ENCODE data around the gene COG7. TPM values are rescaled to one million over a fixed set of nuclear protein-coding genes. Genes with fewer than 3 reads are reported as not detected.

The COG7 gene
- total RNA-seq, 1 experiment from 2014 or later, result 22.1 TPM

DNA sequence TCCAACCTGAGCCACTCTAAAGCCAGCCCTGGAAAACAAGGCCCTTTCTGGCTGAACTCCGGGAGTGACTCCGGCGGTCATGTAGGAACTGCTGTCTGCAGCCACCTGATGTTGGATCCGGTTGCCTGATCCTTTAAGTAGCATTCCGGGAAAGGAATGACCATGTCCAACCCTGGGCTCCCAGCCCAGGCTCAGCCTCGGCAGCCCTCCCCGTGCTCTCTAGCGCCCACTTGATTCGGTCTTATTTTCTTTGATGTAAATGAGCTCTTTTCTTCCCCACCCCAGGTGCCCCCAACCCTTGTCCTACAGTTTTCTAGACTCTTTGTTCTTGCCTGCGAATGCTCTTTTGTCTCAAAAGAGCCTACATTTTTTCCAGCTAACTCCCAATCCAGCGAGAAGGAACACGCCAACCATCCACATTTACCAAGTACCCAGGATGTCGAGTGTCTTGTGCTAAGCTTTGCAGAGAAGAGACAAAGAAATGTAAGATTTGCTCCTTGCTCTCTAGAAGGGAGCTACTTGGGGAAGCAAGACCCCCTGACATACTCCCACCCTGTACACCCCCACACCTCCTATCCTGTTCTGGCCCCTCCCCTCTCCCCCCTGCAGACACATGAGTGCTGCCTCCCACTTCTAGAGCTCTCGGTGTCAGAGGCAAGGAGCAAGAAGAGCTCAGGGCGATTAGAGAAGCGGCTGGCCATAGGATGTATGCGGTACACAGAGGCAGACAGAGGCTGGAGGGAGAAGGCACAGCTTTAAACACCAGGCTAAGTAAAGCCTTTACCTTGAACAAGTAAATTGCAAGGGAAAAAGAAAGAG, 53.8 kb downstream of the COG7 start:
- POLR2A ChIA-PET, result no interaction called here
- BruUV-seq (replicated peaks), result no TSS peak
- peaks cover 10 to 16% of the 10 kb centered on the region in 2 experiments; a peak in 3 of 4 replicates for H3K36me3 ChIP-seq (ENCODE audit: control insufficient read depth in 1 of 2, insufficient read depth in 2 of 2, low read length in 2 of 2)

More for the DNA sequence above, 53.8 kb downstream of the COG7 start:
- no peak overlapping the region for H3K9ac ChIP-seq (ENCODE audit: low read length)
- no peak overlapping the region for H3K27ac ChIP-seq (ENCODE audit: low read depth, low read length)
- no peaks in the 10 kb centered on the region for H3K9me2 ChIP-seq (ENCODE audit: insufficient read depth)
- intact Hi-C loops (cut with micrococcal nuclease), result no loop called here
- no peaks in the 10 kb centered on the region for H3K79me2 ChIP-seq (ENCODE audit: insufficient read depth, low read length)
- no peaks in the 10 kb centered on the region for H3K9me3 ChIP-seq (ENCODE audit: control insufficient read depth in 1 of 2, insufficient read depth in 1 of 2, low read depth in 1 of 2, low read length in 2 of 2)
- TF ChIP-seq EZH2phosphoT487 (IDR thresholded peaks at IDR 0.05; ENCODE audit: borderline replicate concordance), result no peak
- TF ChIP-seq, protein P1, sequence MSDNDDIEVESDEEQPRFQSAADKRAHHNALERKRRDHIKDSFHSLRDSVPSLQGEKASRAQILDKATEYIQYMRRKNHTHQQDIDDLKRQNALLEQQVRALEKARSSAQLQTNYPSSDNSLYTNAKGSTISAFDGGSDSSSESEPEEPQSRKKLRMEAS (IDR thresholded peaks at IDR 0.05), result no peak
- TF ChIP-seq TCF7L2 (IDR thresholded peaks at IDR 0.05; ENCODE audit: borderline replicate concordance, extremely low read depth, insufficient read depth, insufficient read length), result no peak
- TF ChIP-seq, protein P2, sequence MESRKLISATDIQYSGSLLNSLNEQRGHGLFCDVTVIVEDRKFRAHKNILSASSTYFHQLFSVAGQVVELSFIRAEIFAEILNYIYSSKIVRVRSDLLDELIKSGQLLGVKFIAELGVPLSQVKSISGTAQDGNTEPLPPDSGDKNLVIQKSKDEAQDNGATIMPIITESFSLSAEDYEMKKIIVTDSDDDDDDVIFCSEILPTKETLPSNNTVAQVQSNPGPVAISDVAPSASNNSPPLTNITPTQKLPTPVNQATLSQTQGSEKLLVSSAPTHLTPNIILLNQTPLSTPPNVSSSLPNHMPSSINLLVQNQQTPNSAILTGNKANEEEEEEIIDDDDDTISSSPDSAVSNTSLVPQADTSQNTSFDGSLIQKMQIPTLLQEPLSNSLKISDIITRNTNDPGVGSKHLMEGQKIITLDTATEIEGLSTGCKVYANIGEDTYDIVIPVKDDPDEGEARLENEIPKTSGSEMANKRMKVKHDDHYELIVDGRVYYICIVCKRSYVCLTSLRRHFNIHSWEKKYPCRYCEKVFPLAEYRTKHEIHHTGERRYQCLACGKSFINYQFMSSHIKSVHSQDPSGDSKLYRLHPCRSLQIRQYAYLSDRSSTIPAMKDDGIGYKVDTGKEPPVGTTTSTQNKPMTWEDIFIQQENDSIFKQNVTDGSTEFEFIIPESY (IDR thresholded peaks at IDR 0.05; ENCODE audit: extremely low read depth, insufficient replicate concordance, low read length), result no peak
- TF ChIP-seq POLR2A (IDR thresholded peaks at IDR 0.05; ENCODE audit: borderline replicate concordance, extremely low read depth, insufficient read depth, insufficient read length), result no peak
- TF ChIP-seq SIN3A (IDR thresholded peaks at IDR 0.05; ENCODE audit: low read depth), result no peak
- TF ChIP-seq YY1 (IDR thresholded peaks at IDR 0.05; ENCODE audit: extremely low read depth, insufficient replicate concordance, low read depth, low read length), result no peak
- TF ChIP-seq RAD21 (IDR thresholded peaks at IDR 0.05; ENCODE audit: low read depth), result no peak
- no peak for TF ChIP-seq EGR1 (IDR thresholded peaks at IDR 0.05; ENCODE audit: low read depth)
- no peak for TF ChIP-seq CBX3 (IDR thresholded peaks at IDR 0.05; ENCODE audit: low read depth)
- TF ChIP-seq JUND (IDR thresholded peaks at IDR 0.05), result no peak
- TF ChIP-seq SRF (IDR thresholded peaks at IDR 0.05; ENCODE audit: low read depth), result no peak
- TF ChIP-seq, protein P3, sequence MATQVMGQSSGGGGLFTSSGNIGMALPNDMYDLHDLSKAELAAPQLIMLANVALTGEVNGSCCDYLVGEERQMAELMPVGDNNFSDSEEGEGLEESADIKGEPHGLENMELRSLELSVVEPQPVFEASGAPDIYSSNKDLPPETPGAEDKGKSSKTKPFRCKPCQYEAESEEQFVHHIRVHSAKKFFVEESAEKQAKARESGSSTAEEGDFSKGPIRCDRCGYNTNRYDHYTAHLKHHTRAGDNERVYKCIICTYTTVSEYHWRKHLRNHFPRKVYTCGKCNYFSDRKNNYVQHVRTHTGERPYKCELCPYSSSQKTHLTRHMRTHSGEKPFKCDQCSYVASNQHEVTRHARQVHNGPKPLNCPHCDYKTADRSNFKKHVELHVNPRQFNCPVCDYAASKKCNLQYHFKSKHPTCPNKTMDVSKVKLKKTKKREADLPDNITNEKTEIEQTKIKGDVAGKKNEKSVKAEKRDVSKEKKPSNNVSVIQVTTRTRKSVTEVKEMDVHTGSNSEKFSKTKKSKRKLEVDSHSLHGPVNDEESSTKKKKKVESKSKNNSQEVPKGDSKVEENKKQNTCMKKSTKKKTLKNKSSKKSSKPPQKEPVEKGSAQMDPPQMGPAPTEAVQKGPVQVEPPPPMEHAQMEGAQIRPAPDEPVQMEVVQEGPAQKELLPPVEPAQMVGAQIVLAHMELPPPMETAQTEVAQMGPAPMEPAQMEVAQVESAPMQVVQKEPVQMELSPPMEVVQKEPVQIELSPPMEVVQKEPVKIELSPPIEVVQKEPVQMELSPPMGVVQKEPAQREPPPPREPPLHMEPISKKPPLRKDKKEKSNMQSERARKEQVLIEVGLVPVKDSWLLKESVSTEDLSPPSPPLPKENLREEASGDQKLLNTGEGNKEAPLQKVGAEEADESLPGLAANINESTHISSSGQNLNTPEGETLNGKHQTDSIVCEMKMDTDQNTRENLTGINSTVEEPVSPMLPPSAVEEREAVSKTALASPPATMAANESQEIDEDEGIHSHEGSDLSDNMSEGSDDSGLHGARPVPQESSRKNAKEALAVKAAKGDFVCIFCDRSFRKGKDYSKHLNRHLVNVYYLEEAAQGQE (IDR thresholded peaks at IDR 0.05; ENCODE audit: low read depth), result no peak
- TF ChIP-seq ZNF274 (IDR thresholded peaks at IDR 0.05; ENCODE audit: low read depth, low read length), result no peak
- TF ChIP-seq CEBPB (IDR thresholded peaks at IDR 0.05; ENCODE audit: low read depth), result no peak
- no peak for TF ChIP-seq FOSL1 (IDR thresholded peaks at IDR 0.05; ENCODE audit: low read depth)
- no peak overlapping the region for H3K4me2 ChIP-seq (ENCODE audit: low read length)
- no peak for ATAC-seq
- H2AFZ ChIP-seq (ENCODE audit: low read depth, low read length, poor library complexity, severe bottlenecking), result no peak overlapping the region
- no peaks in the 10 kb centered on the region for H3K27me3 ChIP-seq (ENCODE audit: insufficient read depth, low read length)
- CTCF ChIA-PET, result no interaction called here
- no peaks in the 10 kb centered on the region for H3K4me1 ChIP-seq (ENCODE audit: control insufficient read depth in 1 of 2, insufficient read depth in 2 of 2, low read length in 2 of 2)
- DNase-seq (ENCODE audit: low read depth, low spot score), result no peak
- H4K20me1 ChIP-seq (ENCODE audit: insufficient read depth), result no peaks in the 10 kb centered on the region
- RAD21 ChIA-PET (ENCODE audit: low non-redundant PET in 1 of 2, low total read pairs in 2 of 2, uncharacterized antibody in 2 of 2, unreplicated experiment in 2 of 2), result no interaction called here
- no peak overlapping the region for H3K4me3 ChIP-seq (replicated peaks in 1 of 2; ENCODE audit: low read depth in 1 of 2, low read length in 2 of 2)

Data from HCT116 (cell line).